Measurements from ENCODE around the gene ZNF280B.

- TF ChIP-seq CTCF (IDR thresholded peaks at IDR 0.05 in 4 of 5, conservative IDR thresholded peaks at IDR 0.05 in 1 of 5), result no peak
- TF ChIP-seq POLR2A (IDR thresholded peaks at IDR 0.05), result no peak
These were observed 21.5 kb downstream of the ZNF280B start for GRCh38 chr22:22487059-22487458.
